Neural cell (in vitro differentiated cells): ENCODE results near the gene SKIDA1.

ENCODE experiments used
- CTCF ChIP-seq: fragments of 450-650 bp; IDR thresholded peaks from 2 replicates; pipeline ENCODE4 v1.5.1; 2014; ENCODE audit warnings: antibody characterized with exemption, mild to moderate bottlenecking, moderate library complexity; ENCODE audit not compliant: poor library complexity, severe bottlenecking
- EP300 ChIP-seq: fragments of 450-650 bp; conservative IDR thresholded peaks from 2 replicates; pipeline ENCODE4 v1.6.1; 2014; ENCODE audit warnings: antibody characterized with exemption, mild to moderate bottlenecking, moderate library complexity; ENCODE audit not compliant: poor library complexity, severe bottlenecking
- EZH2 ChIP-seq: fragments of 200-600, 300-800 bp; shearing (Covaris generic), sonication (generic); IDR thresholded peaks from 2 replicates; pipeline ENCODE4 v1.6.1; 2014; ENCODE audit warnings: antibody characterized with exemption, low read length, borderline replicate concordance, mild to moderate bottlenecking; ENCODE audit not compliant: insufficient read depth, poor library complexity, severe bottlenecking
- POLR2AphosphoS5 ChIP-seq: IDR thresholded peaks from 2 replicates; pipeline ENCODE4 v1.6.1; 2012
- RAD21 ChIP-seq: fragments of 450-650 bp; conservative IDR thresholded peaks from 2 replicates; pipeline ENCODE4 v1.6.1; 2014; ENCODE audit warnings: antibody characterized with exemption, mild to moderate bottlenecking, moderate library complexity
- REST ChIP-seq: IDR thresholded peaks from 2 replicates; pipeline ENCODE4 v1.6.1; 2012; ENCODE audit warnings: borderline replicate concordance
- SMC3 ChIP-seq: fragments of 450-650 bp; conservative IDR thresholded peaks from 2 replicates; pipeline ENCODE4 v1.6.1; 2014; ENCODE audit warnings: antibody characterized with exemption, mild to moderate bottlenecking, moderate library complexity; ENCODE audit not compliant: poor library complexity
- TAF1 ChIP-seq: IDR thresholded peaks from 2 replicates; pipeline ENCODE4 v1.6.1; 2012; ENCODE audit warnings: low read depth

GRCh38 chr10:21482821-21483220 is 42.7 kb downstream of the SKIDA1 start:
- no peak for TF ChIP-seq CTCF
- TF ChIP-seq EZH2: no peak
- no peak for TF ChIP-seq EP300
- no peak for TF ChIP-seq TAF1
- no peak for TF ChIP-seq POLR2AphosphoS5
- no peak for TF ChIP-seq RAD21
- no peak for TF ChIP-seq REST
- TF ChIP-seq SMC3: no peak
